Choroid plexus epithelial cell (primary cell): ENCODE results near the gene CHKB.
"Not testable (repeated sequence)": the region's sequence is repeated elsewhere in the genome, so short reads cannot be mapped to it uniquely, and the experiment has no call there.

Experiments
- DNase-seq: peaks from one replicate; pipeline ENCODE4 v3.0.0-alpha.2; 2010; ENCODE audit warnings: low read depth
- H3K4me3 ChIP-seq: 2 replicates; pipeline ENCODE4 v1.5.1; 2011; ENCODE audit warnings: low read depth, mild to moderate bottlenecking, control low read depth, low read length, moderate library complexity
- TF ChIP-seq, protein P1 (sequence below): conservative IDR thresholded peaks from 2 replicates; pipeline ENCODE4 v1.5.1; 2011; ENCODE audit warnings: low read depth, mild to moderate bottlenecking, control low read depth, inconsistent platforms, low read length, moderate library complexity

Gene CHKB

DNA sequence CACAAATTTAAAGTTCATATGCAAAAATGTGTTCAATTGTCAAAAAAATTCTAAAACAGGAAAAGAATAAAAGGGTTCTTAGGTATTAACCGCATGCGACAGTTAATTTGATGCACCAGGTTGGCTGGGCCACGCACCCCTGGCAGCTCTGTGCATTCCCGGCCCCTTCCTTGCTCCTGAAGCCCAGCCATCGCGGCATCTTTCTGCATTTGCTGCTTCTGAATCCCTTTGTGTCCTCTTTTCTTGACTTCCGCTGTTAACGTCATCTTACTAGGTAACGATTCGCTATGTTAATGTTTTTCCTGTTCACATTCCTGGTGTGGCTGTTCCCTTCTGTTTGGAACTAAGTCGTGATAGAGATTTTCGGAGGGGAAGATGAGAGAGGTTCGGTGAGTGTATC is 44.9 kb downstream of the CHKB start:
- DNase-seq: no peak
- no peak overlapping the region for H3K4me3 ChIP-seq
- TF ChIP-seq, protein P1, sequence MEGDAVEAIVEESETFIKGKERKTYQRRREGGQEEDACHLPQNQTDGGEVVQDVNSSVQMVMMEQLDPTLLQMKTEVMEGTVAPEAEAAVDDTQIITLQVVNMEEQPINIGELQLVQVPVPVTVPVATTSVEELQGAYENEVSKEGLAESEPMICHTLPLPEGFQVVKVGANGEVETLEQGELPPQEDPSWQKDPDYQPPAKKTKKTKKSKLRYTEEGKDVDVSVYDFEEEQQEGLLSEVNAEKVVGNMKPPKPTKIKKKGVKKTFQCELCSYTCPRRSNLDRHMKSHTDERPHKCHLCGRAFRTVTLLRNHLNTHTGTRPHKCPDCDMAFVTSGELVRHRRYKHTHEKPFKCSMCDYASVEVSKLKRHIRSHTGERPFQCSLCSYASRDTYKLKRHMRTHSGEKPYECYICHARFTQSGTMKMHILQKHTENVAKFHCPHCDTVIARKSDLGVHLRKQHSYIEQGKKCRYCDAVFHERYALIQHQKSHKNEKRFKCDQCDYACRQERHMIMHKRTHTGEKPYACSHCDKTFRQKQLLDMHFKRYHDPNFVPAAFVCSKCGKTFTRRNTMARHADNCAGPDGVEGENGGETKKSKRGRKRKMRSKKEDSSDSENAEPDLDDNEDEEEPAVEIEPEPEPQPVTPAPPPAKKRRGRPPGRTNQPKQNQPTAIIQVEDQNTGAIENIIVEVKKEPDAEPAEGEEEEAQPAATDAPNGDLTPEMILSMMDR: no peak

DNA sequence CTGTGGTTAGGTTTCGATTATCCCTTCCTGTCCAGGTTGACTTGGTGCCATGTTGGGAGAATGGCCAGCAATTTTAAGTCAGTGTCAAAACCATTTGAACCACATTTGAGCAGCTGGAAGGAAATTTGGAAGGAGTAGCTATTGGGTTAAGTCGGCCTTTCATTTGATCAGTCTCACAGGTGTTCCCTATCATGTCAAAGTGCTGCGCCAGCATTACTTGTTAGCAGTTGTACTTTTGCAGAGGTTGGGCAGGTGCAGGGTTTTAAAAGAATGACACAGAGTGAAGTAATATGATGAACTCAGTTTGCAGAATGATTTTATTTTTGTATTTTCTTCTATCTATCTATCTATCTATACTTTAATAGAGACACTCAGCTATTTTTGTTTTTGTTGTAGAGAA is 46.4 kb downstream of the CHKB start:
- TF ChIP-seq, protein P1: no peak
- DNase-seq: no peak
- H3K4me3 ChIP-seq: no peak overlapping the region

DNA sequence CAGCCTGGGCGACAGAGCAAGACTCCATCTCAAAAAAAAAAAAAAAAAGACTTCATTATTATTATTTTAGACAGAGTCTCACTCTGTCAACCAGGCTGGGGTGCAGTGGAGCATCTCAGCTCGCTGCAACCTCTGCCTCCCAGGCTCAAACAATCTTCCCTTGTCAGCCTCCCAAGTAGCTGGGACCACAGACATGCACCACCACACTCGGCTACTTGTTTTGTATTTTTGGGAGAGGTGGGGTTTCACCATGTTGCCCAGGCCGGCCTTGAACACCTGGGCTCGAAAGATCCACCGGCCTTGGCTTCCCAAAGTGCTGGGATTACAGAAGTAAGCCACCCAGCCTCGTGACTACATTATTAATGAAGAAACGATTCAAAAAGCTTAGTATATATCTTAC is 47.5 kb downstream of the CHKB start:
- no peak overlapping the region for H3K4me3 ChIP-seq
- no peak for DNase-seq
- TF ChIP-seq, protein P1: no peak

DNA sequence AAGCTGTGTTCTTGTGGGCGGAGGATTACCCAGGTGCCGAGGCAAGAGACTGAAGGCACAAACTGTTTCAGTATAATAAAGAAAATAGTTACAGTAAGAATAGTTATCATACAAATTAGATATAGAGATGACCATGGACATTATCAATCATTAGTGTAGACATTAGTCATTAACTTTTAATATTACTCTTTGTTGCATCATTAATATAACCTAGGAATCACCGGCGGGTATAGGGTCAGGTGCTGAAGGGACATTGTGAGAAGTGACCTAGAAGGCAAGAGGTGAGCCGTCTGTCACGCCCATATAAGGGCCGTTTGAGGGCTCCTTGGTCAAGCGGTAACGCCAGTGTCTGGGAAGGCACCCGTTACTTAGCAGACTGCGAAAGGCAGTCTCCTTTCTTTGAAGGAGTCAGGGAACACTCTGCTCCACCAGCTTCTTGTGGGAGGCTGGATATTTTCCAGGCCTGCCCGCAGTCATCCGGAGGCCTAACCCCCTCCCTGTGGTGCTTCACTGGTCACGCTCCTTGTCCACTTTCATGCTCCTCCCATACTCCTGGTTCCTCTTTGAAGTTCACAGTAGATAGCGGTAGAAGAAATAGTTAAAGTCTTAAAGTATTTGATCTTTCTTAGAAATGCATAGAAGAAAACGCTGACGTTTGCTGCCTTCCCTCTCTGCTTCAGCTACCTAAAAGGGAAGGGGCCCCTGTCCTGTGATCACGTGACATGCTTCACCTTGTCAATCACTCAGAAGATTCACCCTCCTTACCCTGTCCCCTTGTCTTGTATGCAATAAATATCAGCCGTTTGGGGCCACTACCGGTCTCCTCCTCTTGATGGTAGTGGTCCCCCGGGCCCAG is 48.6 kb downstream of the CHKB start:
- peak; percentile 76 for DNase-seq
- not testable (repeated sequence) for H3K4me3 ChIP-seq

DNA sequence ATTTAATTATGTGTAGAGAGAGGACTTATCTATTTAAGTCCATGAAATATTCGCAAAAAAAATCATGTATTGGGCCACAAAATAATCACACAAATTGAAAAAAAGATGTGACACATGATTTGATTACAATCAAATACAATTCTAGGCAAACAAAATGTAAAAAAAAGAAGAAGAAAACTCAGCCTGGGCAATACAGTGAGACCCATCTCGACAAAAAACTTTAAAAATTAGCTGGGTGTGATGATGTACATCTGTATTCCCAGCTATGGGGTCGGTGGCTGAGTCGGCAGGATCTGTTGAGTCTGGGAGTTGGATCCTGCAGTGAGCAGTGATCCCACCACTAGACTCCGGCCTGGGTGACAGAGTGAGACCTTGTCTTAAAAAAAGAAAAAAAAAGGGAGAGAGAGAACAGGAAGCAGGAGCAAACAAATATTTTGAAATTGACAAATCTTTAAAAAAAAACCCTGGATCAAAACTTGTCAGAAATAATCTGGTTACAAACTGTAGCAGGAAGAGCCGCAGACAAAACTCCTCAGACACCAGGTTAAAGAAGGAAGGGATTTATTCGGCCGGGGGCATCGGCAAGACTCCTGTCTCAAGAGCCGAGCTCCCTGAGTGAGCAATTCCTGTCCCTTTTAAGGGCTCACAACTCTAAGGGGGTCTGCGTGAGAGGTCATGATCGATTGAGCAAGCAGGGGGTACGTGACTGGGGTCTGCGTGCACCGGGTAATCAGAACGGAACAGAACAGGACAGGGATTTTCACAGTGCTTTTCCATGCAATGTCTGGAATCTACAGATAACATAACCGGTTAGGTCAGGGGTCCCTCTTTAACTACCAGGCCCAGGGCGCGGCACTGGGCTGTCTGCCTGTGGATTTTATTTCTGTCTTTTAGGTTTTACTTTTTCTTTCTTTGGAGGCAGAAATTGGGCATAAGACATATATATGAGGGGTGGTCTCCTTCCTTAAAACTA is 49.5 kb downstream of the CHKB start:
- H3K4me3 ChIP-seq: no peak overlapping the region
- TF ChIP-seq, protein P1: no peak
- DNase-seq: no peak

DNA sequence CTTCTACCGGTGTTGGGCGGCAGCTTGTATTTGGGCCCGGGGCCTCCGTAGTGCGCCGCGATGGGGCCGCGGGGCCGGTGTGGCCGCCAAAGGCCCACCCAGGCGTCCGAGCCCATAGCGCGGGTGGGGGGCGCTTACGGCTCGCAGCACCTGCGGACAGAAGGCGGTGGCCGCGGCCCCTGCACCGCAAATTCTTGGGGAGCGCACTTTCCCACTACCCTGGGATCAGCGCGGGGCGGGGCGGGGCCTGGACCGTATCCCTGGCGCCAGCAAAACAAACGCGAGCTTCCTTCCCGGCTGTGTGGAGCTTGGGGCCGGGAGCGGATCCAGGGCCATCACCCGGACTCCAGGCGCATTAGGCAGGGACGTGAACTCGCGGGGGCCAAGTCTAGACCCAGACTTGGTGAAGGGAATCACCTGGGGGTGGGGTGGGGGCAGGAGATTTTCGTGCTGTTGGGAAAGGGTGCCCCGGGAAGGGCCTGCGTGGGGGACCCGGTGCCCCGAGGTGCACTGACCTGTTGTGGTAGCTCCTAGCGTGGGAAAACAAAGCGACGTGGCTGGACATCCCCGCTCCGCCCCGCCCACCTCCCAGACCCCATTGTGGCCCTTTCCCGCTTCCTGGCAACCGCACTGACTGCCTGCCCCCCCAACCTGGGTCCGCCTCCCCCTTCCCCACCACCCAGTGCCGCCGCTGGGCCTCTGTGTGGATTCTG is 50.5 kb downstream of the CHKB start:
- H3K4me3 ChIP-seq: peak overlapping the region; percentile 62
- TF ChIP-seq, protein P1: no peak
- peak; percentile 73 for DNase-seq

DNA sequence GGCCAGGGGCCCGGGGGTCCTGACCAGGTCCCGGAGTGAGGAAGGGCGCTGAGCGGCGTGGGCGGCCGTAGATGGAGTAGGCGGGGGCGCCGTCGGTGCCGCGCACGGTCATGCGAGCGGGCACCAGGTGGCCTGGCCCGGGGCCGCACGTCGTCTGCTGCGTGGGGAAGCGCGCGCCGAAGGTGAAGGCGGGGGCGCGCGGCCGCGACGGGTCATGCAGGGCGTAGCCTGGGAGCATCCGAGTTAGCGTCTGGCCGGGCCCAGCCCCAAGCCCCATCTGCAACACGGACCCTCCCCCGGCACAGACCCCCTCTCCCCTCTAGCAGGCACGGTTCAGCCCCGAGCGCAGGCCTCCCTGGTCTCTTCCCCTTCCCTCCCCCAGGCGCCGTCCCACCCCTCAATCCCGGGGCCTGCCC is 51.1 kb downstream of the CHKB start:
- no peak for DNase-seq
- TF ChIP-seq, protein P1: no peak
- peak overlapping the region; percentile 62 for H3K4me3 ChIP-seq
